Measurements from ENCODE around the gene GOLGA7B.

GOLGA7B gene

DNA sequence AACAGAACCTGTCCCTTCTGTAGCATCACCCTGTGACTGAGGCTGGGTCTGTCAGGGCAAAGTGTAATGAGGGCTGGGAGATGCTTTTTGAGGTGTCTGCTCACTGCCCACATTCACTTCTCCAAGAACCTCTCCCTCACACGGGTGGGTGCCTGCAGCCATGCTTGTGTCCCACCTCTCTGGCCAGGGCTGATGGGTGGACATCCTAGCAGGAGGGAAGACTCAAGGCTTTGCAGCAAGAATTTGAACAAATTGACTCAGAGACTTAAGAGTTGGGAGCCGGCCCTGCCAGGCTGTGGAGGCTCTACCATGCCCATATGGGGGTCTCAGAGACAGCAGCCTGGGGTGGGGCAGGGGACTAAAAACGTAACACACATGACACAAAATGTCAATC lies 33.4 kb downstream of the GOLGA7B start:
- no peak for DNase-seq (ENCODE audit: low read depth in 1 of 2, low spot score in 1 of 2)
- Histone ChIP-seq H3K27ac (replicated peaks) (no peak overlapping the region), H3K27me3 (ENCODE audit: insufficient read depth, poor library complexity, severe bottlenecking) (no peaks in the 10 kb centered on the region), H3K4me3 (replicated peaks; ENCODE audit: insufficient read depth, low read length) (no peak overlapping the region)
- TF ChIP-seq, protein P1, sequence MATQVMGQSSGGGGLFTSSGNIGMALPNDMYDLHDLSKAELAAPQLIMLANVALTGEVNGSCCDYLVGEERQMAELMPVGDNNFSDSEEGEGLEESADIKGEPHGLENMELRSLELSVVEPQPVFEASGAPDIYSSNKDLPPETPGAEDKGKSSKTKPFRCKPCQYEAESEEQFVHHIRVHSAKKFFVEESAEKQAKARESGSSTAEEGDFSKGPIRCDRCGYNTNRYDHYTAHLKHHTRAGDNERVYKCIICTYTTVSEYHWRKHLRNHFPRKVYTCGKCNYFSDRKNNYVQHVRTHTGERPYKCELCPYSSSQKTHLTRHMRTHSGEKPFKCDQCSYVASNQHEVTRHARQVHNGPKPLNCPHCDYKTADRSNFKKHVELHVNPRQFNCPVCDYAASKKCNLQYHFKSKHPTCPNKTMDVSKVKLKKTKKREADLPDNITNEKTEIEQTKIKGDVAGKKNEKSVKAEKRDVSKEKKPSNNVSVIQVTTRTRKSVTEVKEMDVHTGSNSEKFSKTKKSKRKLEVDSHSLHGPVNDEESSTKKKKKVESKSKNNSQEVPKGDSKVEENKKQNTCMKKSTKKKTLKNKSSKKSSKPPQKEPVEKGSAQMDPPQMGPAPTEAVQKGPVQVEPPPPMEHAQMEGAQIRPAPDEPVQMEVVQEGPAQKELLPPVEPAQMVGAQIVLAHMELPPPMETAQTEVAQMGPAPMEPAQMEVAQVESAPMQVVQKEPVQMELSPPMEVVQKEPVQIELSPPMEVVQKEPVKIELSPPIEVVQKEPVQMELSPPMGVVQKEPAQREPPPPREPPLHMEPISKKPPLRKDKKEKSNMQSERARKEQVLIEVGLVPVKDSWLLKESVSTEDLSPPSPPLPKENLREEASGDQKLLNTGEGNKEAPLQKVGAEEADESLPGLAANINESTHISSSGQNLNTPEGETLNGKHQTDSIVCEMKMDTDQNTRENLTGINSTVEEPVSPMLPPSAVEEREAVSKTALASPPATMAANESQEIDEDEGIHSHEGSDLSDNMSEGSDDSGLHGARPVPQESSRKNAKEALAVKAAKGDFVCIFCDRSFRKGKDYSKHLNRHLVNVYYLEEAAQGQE (IDR thresholded peaks at IDR 0.05; ENCODE audit: insufficient replicate concordance, low read depth), result no peak
- TF ChIP-seq, protein P2, sequence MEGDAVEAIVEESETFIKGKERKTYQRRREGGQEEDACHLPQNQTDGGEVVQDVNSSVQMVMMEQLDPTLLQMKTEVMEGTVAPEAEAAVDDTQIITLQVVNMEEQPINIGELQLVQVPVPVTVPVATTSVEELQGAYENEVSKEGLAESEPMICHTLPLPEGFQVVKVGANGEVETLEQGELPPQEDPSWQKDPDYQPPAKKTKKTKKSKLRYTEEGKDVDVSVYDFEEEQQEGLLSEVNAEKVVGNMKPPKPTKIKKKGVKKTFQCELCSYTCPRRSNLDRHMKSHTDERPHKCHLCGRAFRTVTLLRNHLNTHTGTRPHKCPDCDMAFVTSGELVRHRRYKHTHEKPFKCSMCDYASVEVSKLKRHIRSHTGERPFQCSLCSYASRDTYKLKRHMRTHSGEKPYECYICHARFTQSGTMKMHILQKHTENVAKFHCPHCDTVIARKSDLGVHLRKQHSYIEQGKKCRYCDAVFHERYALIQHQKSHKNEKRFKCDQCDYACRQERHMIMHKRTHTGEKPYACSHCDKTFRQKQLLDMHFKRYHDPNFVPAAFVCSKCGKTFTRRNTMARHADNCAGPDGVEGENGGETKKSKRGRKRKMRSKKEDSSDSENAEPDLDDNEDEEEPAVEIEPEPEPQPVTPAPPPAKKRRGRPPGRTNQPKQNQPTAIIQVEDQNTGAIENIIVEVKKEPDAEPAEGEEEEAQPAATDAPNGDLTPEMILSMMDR (IDR thresholded peaks at IDR 0.05; ENCODE audit: insufficient read depth, low read length), result no peak
- TF ChIP-seq SPI1 (IDR thresholded peaks at IDR 0.05; ENCODE audit: borderline replicate concordance, low read depth), result no peak
- TF ChIP-seq POLR2AphosphoS5 (IDR thresholded peaks at IDR 0.05; ENCODE audit: low read depth), result no peak
- TF ChIP-seq GABPA (IDR thresholded peaks at IDR 0.05; ENCODE audit: low read depth), result no peak

DNA sequence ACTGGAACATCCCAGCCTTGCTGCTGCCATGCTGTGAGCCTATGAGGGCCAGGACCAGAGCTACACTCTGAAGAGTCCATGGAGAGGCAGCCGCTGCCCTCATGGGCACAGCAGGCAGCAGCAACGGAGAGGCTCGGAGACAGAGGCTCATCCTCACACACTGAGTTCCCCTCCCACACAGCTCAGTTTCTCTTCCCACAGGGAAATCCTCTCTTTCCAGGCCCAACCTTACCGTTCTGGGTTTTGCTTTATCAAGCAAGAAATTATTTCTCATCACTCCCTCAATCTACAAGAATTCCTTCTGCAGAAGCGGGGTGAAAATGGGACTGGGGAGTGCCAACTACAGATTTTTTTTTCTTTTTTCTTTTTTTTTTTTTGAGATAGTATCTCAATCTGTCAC lies 36.6 kb downstream of the GOLGA7B start:
- no peak for DNase-seq (ENCODE audit: low read depth in 1 of 2, low spot score in 1 of 2)
- Histone ChIP-seq H3K27ac (replicated peaks) (no peak overlapping the region), H3K27me3 (ENCODE audit: insufficient read depth, poor library complexity, severe bottlenecking) (no peaks in the 10 kb centered on the region), H3K4me3 (replicated peaks; ENCODE audit: insufficient read depth, low read length) (no peak overlapping the region)
- TF ChIP-seq SPI1 (IDR thresholded peaks at IDR 0.05; ENCODE audit: borderline replicate concordance, low read depth), result no peak
- no peak for TF ChIP-seq GABPA (IDR thresholded peaks at IDR 0.05; ENCODE audit: low read depth)
- TF ChIP-seq, protein P1 (IDR thresholded peaks at IDR 0.05; ENCODE audit: insufficient replicate concordance, low read depth), result no peak
- TF ChIP-seq, protein P2 (IDR thresholded peaks at IDR 0.05; ENCODE audit: insufficient read depth, low read length), result no peak

DNA sequence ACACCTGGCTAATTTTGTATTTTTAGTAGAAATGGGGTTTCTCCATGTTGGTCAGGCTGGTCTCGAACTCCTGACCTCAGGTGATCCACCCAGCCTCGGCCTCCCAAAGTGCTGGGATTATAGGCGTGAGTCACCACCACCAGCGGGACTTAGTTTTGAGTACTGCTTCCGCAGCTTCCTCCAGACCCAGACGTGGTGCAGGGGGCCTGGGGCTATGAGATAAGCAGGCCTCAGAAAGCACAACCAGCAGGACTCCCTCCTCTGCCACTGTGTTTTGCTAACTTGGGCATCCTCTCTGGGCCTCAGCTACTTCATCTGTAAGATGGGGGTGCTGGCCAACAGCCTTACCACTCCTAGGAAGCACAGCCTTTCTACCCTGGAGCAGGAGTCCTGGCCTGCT lies 37.8 kb downstream of the GOLGA7B start:
- H3K27me3 ChIP-seq (ENCODE audit: insufficient read depth, poor library complexity, severe bottlenecking), result no peaks in the 10 kb centered on the region
- no peak overlapping the region for H3K4me3 ChIP-seq (replicated peaks; ENCODE audit: insufficient read depth, low read length)
- no peak for DNase-seq (ENCODE audit: low read depth in 1 of 2, low spot score in 1 of 2)
- TF ChIP-seq, protein P1 (IDR thresholded peaks at IDR 0.05; ENCODE audit: insufficient replicate concordance, low read depth), result no peak
- TF ChIP-seq GABPA (IDR thresholded peaks at IDR 0.05; ENCODE audit: low read depth), result no peak
- no peak for TF ChIP-seq POLR2AphosphoS5 (IDR thresholded peaks at IDR 0.05; ENCODE audit: low read depth)
- TF ChIP-seq SPI1 (IDR thresholded peaks at IDR 0.05; ENCODE audit: borderline replicate concordance, low read depth), result no peak
- TF ChIP-seq, protein P2 (IDR thresholded peaks at IDR 0.05; ENCODE audit: insufficient read depth, low read length), result no peak
- no peak overlapping the region for H3K27ac ChIP-seq (replicated peaks)

All from HL-60 (cell line).